ENCODE data around the gene EGFR.
A peak's percentile ranks its signal among the peaks of the same experiment; 100 is the strongest.

The EGFR gene

GRCh38 chr7:55018361-55019190 lies at the start of gene EGFR:
TSS of gene EGFR (plus strand) at chr7:55019017. CDS start at chr7:55019278, 261 bp downstream.
- Histone ChIP-seq H3K4me3 (ENCODE audit: low read length) (peak within 1 kb of the TSS; percentile 66; the same call in 1 of the 2 replicates), H3K9me3 (ENCODE audit: control insufficient read depth, insufficient read depth, low read length) (no peaks in the 10 kb centered on the region), H3K36me3 (ENCODE audit: control insufficient read depth, insufficient read depth, low read length) (no peaks in the 10 kb centered on the region), H3K4me1 (ENCODE audit: control insufficient read depth, insufficient read depth, low read length) (peaks cover 2% of the 10 kb centered on the region; the same call in 1 of the 2 replicates), H3K27me3 (ENCODE audit: control insufficient read depth, insufficient read depth, low read length) (peaks cover 28% of the 10 kb centered on the region), H3K27ac (ENCODE audit: low read length) (no peak within 1 kb of the TSS)
- no peak for DNase-seq (ENCODE audit: low read depth, low spot score)
- WGBS (ENCODE audit: insufficient coverage, insufficient read length), result no CpG with 5 or more reads among the region's 80 CpGs

GRCh38 chr7:54969208-54969967 lies 49.4 kb upstream of the EGFR start:
- Histone ChIP-seq H3K4me1 (ENCODE audit: control insufficient read depth, insufficient read depth, low read length) (no peaks in the 10 kb centered on the region; the same call in 1 of the 2 replicates), H3K9me3 (ENCODE audit: control insufficient read depth, insufficient read depth, low read length) (no peaks in the 10 kb centered on the region), H3K27me3 (ENCODE audit: control insufficient read depth, insufficient read depth, low read length) (no peaks in the 10 kb centered on the region), H3K27ac (ENCODE audit: low read length) (no peak overlapping the region), H3K36me3 (ENCODE audit: control insufficient read depth, insufficient read depth, low read length) (no peaks in the 10 kb centered on the region), H3K4me3 (ENCODE audit: low read length) (no peak overlapping the region)
- no peak for DNase-seq (ENCODE audit: low read depth, low spot score)
- no CpG with 5 or more reads among the region's 13 CpGs for WGBS (ENCODE audit: insufficient coverage, insufficient read length)

DNA sequence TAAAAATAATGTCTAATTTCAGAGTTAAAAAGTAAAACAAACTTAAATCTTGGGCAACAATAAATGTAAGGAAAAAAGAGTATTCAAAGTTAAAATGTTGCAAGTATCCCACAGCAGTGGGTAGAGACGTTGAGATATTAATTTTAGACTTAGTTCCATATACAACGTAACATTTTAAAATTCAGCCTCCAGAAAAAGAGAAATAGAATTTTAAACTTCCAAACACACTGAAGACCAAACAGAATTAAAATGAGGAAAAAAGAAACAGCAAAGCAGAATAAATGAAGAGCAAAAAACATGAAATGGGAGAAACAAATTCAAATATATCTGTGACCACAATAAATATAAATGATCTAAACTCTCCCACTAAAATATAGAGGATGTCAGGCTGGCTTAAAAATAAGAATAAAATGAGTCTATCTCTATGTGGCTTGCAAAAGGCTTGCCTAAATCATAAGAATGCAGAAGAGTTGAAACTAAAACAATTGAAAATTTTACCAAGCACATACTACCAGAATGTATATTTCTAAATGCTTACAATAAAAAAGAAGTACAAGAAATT lies 46.0 kb upstream of the EGFR start:
- no peaks in the 10 kb centered on the region; the same call in 1 of the 2 replicates for H3K4me1 ChIP-seq (ENCODE audit: control insufficient read depth, insufficient read depth, low read length)
- H3K27ac ChIP-seq (ENCODE audit: low read length), result no peak overlapping the region
- DNase-seq (ENCODE audit: low read depth, low spot score), result no peak
- no peaks in the 10 kb centered on the region for H3K27me3 ChIP-seq (ENCODE audit: control insufficient read depth, insufficient read depth, low read length)
- no peaks in the 10 kb centered on the region for H3K36me3 ChIP-seq (ENCODE audit: control insufficient read depth, insufficient read depth, low read length)
- H3K4me3 ChIP-seq (ENCODE audit: low read length), result no peak overlapping the region
- no CpG with 5 or more reads among the region's 2 CpGs for WGBS (ENCODE audit: insufficient coverage, insufficient read length)
- H3K9me3 ChIP-seq (ENCODE audit: control insufficient read depth, insufficient read depth, low read length), result no peaks in the 10 kb centered on the region

DNA sequence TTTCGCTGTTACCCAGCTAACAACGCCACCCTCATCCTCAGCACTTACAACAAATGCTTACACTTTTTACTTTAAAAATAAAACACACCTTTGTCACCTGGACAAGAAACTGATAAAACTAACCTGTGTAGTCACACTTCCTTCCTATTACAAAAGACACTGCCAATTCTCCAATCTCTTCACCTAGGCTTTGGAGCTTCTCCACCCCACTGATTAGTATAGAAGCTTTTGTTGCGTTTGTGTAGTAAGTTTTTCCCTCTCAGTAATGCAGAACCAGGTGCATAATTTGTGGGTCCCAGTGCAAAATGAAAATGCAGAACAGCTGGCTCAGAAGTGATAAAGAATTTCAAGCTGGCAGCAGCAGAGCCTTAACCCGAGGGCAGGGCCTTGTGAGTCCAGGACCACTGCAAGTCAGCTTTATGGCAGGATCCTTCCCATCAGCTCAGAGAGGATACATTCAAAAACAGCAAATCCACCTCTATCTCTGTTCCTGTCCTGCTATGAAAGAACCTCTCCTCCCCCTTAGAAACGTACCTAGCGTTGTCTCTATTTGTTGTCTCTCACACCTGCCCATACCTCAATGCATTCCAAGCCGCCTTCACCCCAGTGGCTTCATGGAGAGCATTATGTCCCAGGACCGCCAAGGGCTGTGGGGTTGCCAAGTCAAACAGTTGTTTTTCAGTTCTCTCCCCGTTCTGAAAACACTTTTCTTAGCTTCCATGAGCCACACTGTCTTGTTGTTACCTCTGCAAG lies 40.3 kb upstream of the EGFR start:
- H3K4me3 ChIP-seq (ENCODE audit: low read length), result no peak overlapping the region
- WGBS (ENCODE audit: insufficient coverage, insufficient read length), result 100% methylated on average over 1 of the region's 9 CpGs
- no peaks in the 10 kb centered on the region for H3K4me1 ChIP-seq (ENCODE audit: control insufficient read depth, insufficient read depth, low read length)
- no peaks in the 10 kb centered on the region for H3K9me3 ChIP-seq (ENCODE audit: control insufficient read depth, insufficient read depth, low read length)
- no peak overlapping the region for H3K27ac ChIP-seq (ENCODE audit: low read length)
- H3K36me3 ChIP-seq (ENCODE audit: control insufficient read depth, insufficient read depth, low read length), result no peaks in the 10 kb centered on the region
- no peaks in the 10 kb centered on the region for H3K27me3 ChIP-seq (ENCODE audit: control insufficient read depth, insufficient read depth, low read length)
- DNase-seq (ENCODE audit: low read depth, low spot score), result no peak

GRCh38 chr7:54980521-54980920 lies 38.3 kb upstream of the EGFR start:
- WGBS (ENCODE audit: insufficient coverage, insufficient read length), result no CpG with 5 or more reads among the region's 14 CpGs
- Histone ChIP-seq H3K4me3 (ENCODE audit: low read length) (no peak overlapping the region), H3K9me3 (ENCODE audit: control insufficient read depth, insufficient read depth, low read length) (no peaks in the 10 kb centered on the region), H3K27ac (ENCODE audit: low read length) (no peak overlapping the region), H3K36me3 (ENCODE audit: control insufficient read depth, insufficient read depth, low read length) (no peaks in the 10 kb centered on the region), H3K4me1 (ENCODE audit: control insufficient read depth, insufficient read depth, low read length) (no peaks in the 10 kb centered on the region), H3K27me3 (ENCODE audit: control insufficient read depth, insufficient read depth, low read length) (no peaks in the 10 kb centered on the region)
- DNase-seq (ENCODE audit: low read depth, low spot score), result no peak

DNA sequence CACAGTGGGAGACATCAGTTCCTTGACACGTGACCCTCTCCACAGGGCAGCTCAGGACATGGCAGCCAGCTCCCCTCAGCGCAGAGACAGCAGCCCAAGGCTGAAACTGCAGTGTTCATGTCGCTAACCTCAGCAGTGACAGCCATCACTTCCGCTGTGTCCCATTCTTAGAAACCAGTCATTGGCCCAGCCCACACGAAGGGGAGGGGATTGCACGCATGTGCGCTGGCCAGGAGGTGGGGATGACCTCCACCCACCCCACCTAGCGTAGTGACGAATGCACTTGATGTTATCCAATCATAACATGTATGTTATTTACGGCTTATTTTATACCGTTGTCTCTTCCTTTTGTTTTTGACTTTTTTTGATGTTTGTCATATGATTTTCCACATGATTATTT lies 36.9 kb upstream of the EGFR start:
- no CpG with 5 or more reads among the region's 11 CpGs for WGBS (ENCODE audit: insufficient coverage, insufficient read length)
- no peaks in the 10 kb centered on the region for H3K36me3 ChIP-seq (ENCODE audit: control insufficient read depth, insufficient read depth, low read length)

DNA sequence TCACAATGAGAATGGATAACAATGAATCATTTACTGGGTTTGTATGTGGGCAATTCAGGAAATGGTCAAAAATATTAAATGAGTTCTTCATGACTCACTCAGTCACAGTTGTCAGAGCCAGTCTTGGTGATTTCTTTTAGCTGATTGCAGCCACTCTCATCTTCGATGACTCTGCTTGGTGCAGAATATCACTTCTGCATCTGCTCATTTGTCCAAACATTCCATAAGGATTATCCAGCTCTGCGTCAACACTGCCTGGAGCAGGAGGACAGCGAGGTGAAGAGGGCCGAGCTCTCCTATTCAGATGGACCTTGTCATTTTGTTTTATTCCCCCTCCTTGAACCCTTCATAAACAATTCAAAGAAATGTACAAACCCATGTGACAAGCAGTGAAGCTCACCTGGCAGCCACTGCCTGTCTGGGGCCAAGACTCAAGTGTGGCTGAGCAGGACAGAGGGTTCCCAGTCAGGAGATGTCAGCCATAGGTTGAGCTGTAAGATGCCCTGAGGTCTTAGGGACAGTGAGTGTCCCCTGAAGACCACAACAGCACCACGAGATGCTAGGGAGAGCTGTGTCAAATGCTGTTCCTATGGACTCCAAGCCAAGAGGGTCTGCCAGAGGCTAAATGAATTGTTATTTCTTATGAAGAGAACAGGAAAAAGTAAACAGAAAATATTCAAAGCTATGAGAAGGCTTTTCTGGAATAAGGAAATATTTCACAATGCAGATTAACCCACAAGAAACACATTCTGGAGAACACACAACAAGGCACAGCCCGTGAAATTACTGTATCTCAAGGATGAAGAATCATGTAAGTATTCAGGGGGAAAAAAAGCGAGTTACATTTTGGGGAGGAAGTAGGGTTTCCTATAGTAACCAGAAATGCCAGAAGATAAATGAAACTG lies 33.1 kb upstream of the EGFR start:
- WGBS (ENCODE audit: insufficient coverage, insufficient read length), result no CpG with 5 or more reads among the region's 7 CpGs
- H3K4me3 ChIP-seq (ENCODE audit: low read length), result no peak overlapping the region
- H3K9me3 ChIP-seq (ENCODE audit: control insufficient read depth, insufficient read depth, low read length), result no peaks in the 10 kb centered on the region
- H3K4me1 ChIP-seq (ENCODE audit: control insufficient read depth, insufficient read depth, low read length), result no peaks in the 10 kb centered on the region
- H3K36me3 ChIP-seq (ENCODE audit: control insufficient read depth, insufficient read depth, low read length), result no peaks in the 10 kb centered on the region
- no peaks in the 10 kb centered on the region for H3K27me3 ChIP-seq (ENCODE audit: control insufficient read depth, insufficient read depth, low read length)
- no peak for DNase-seq (ENCODE audit: low read depth, low spot score)
- no peak overlapping the region for H3K27ac ChIP-seq (ENCODE audit: low read length)

More for the DNA sequence above, 36.9 kb upstream of the EGFR start:
- H3K4me3 ChIP-seq (ENCODE audit: low read length), result no peak overlapping the region
- no peak overlapping the region for H3K27ac ChIP-seq (ENCODE audit: low read length)
- H3K4me1 ChIP-seq (ENCODE audit: control insufficient read depth, insufficient read depth, low read length), result no peaks in the 10 kb centered on the region
- no peak for DNase-seq (ENCODE audit: low read depth, low spot score)
- no peaks in the 10 kb centered on the region for H3K27me3 ChIP-seq (ENCODE audit: control insufficient read depth, insufficient read depth, low read length)
- no peaks in the 10 kb centered on the region for H3K9me3 ChIP-seq (ENCODE audit: control insufficient read depth, insufficient read depth, low read length)

DNA sequence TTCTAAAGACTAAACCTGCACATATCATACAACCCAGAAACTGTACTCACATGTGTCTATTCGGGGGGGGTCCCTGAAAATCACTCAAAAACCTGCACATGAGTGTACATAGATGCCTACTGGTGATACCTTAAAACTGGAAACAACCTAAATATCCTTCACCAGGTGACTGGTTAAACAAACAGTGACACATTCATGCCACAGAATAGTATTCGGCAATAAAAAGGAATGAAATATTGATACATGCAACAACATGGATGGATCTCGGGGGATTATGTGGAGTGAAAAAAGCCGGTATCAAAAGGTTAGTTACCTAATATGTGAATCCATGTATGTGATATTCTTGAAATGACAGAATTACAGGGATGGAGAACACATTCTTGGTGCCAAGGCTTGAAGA lies 32.1 kb upstream of the EGFR start:
- DNase-seq (ENCODE audit: low read depth, low spot score), result no peak
- H3K4me1 ChIP-seq (ENCODE audit: control insufficient read depth, insufficient read depth, low read length), result no peaks in the 10 kb centered on the region
- WGBS (ENCODE audit: insufficient coverage, insufficient read length), result no CpG with 5 or more reads among the region's 4 CpGs
- H3K9me3 ChIP-seq (ENCODE audit: control insufficient read depth, insufficient read depth, low read length), result no peaks in the 10 kb centered on the region
- H3K36me3 ChIP-seq (ENCODE audit: control insufficient read depth, insufficient read depth, low read length), result no peaks in the 10 kb centered on the region
- no peak overlapping the region for H3K4me3 ChIP-seq (ENCODE audit: low read length)
- no peak overlapping the region for H3K27ac ChIP-seq (ENCODE audit: low read length)
- H3K27me3 ChIP-seq (ENCODE audit: control insufficient read depth, insufficient read depth, low read length), result no peaks in the 10 kb centered on the region

DNA sequence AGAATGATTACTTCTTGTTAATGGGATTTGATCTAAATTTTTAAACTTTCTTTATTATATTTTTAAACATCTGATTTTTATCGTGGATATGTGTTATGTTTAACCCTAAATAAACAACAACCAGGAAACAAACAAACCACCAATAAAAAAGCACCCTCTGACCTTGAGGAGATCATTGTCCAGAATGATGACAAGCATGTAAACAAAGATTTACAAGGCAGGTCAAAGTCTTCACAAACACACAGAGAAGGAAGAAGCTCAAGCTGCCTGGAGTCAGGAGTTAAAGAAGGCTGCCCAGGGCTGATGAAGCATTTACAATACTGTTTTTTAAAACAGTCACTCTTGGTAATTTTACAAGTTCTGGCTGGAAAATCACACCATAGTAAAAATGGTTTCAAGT lies 31.0 kb upstream of the EGFR start:
- no CpG with 5 or more reads among the region's 1 CpG for WGBS (ENCODE audit: insufficient coverage, insufficient read length)
- Histone ChIP-seq H3K9me3 (ENCODE audit: control insufficient read depth, insufficient read depth, low read length) (no peaks in the 10 kb centered on the region), H3K36me3 (ENCODE audit: control insufficient read depth, insufficient read depth, low read length) (no peaks in the 10 kb centered on the region), H3K27me3 (ENCODE audit: control insufficient read depth, insufficient read depth, low read length) (no peaks in the 10 kb centered on the region), H3K4me3 (ENCODE audit: low read length) (no peak overlapping the region), H3K27ac (ENCODE audit: low read length) (no peak overlapping the region), H3K4me1 (ENCODE audit: control insufficient read depth, insufficient read depth, low read length) (no peaks in the 10 kb centered on the region)
- no peak for DNase-seq (ENCODE audit: low read depth, low spot score)
